ENCODE measurements around the gene PIEZO2.
"Not testable (repeated sequence)": the region's sequence is repeated elsewhere in the genome, so short reads cannot be mapped to it uniquely, and the experiment has no call there.

PIEZO2 gene

GRCh38 chr18:10937743-10938640, 211.4 kb downstream of the PIEZO2 start:
- Histone ChIP-seq H3K27me3 (ENCODE audit: insufficient read depth, low read length, poor library complexity, severe bottlenecking) (no peaks in the 10 kb centered on the region), H3K79me2 (ENCODE audit: insufficient read depth, low read length) (no peaks in the 10 kb centered on the region), H4K20me1 (ENCODE audit: insufficient read depth, low read length, poor library complexity, severe bottlenecking) (no peaks in the 10 kb centered on the region), H3F3A (ENCODE audit: low read depth) (no peaks in the 10 kb centered on the region), H3K4me3 (ENCODE audit: low read length, poor library complexity, severe bottlenecking) (no peak overlapping the region), H3K9me2 (replicated peaks; ENCODE audit: low read depth, low read length) (no peaks in the 10 kb centered on the region), H3K4me1 (ENCODE audit: insufficient read depth, low read length, poor library complexity, severe bottlenecking) (no peaks in the 10 kb centered on the region), H3K4me2 (ENCODE audit: low read depth, low read length, poor library complexity, severe bottlenecking) (no peak overlapping the region), H2AFZ (ENCODE audit: low read length) (no peak overlapping the region), H3K36me3 (ENCODE audit: insufficient read depth, low read length) (no peaks in the 10 kb centered on the region), H3K9ac (ENCODE audit: low read depth, low read length, poor library complexity, severe bottlenecking) (no peak overlapping the region), H3K9me3 (ENCODE audit: insufficient read depth, low read depth, low read length) (no peaks in the 10 kb centered on the region)
- no peak for TF ChIP-seq CTCF (conservative IDR thresholded peaks at IDR 0.05; ENCODE audit: low read length)
- no peak for TF ChIP-seq EZH2phosphoT487 (IDR thresholded peaks at IDR 0.05; ENCODE audit: borderline replicate concordance)

GRCh38 chr18:10936176-10937053, 213.0 kb downstream of the PIEZO2 start:
- TF ChIP-seq CTCF (conservative IDR thresholded peaks at IDR 0.05; ENCODE audit: low read length) = no peak
- no peak for TF ChIP-seq EZH2phosphoT487 (IDR thresholded peaks at IDR 0.05; ENCODE audit: borderline replicate concordance)
- Histone ChIP-seq H2AFZ (ENCODE audit: low read length) (no peak overlapping the region), H4K20me1 (ENCODE audit: insufficient read depth, low read length, poor library complexity, severe bottlenecking) (no peaks in the 10 kb centered on the region), H3K79me2 (ENCODE audit: insufficient read depth, low read length) (no peaks in the 10 kb centered on the region), H3F3A (ENCODE audit: low read depth) (no peaks in the 10 kb centered on the region), H3K27me3 (ENCODE audit: insufficient read depth, low read length, poor library complexity, severe bottlenecking) (no peaks in the 10 kb centered on the region), H3K9me3 (ENCODE audit: insufficient read depth, low read depth, low read length) (no peaks in the 10 kb centered on the region), H3K9ac (ENCODE audit: low read depth, low read length, poor library complexity, severe bottlenecking) (no peak overlapping the region), H3K4me3 (ENCODE audit: low read length, poor library complexity, severe bottlenecking) (no peak overlapping the region), H3K4me1 (ENCODE audit: insufficient read depth, low read length, poor library complexity, severe bottlenecking) (no peaks in the 10 kb centered on the region), H3K9me2 (replicated peaks; ENCODE audit: low read depth, low read length) (no peaks in the 10 kb centered on the region), H3K4me2 (ENCODE audit: low read depth, low read length, poor library complexity, severe bottlenecking) (no peak overlapping the region), H3K36me3 (ENCODE audit: insufficient read depth, low read length) (no peaks in the 10 kb centered on the region)

- H3F3A ChIP-seq (ENCODE audit: low read depth) = no peaks in the 10 kb centered on the region
- no peak overlapping the region for H3K4me2 ChIP-seq (ENCODE audit: low read depth, low read length, poor library complexity, severe bottlenecking)
- no peak overlapping the region for H3K9ac ChIP-seq (ENCODE audit: low read depth, low read length, poor library complexity, severe bottlenecking)
- no peaks in the 10 kb centered on the region for H3K9me3 ChIP-seq (ENCODE audit: insufficient read depth, low read depth, low read length)
- H3K27me3 ChIP-seq (ENCODE audit: insufficient read depth, low read length, poor library complexity, severe bottlenecking) = no peaks in the 10 kb centered on the region
- H4K20me1 ChIP-seq (ENCODE audit: insufficient read depth, low read length, poor library complexity, severe bottlenecking) = no peaks in the 10 kb centered on the region
- H3K4me1 ChIP-seq (ENCODE audit: insufficient read depth, low read length, poor library complexity, severe bottlenecking) = no peaks in the 10 kb centered on the region
- no peak overlapping the region for H2AFZ ChIP-seq (ENCODE audit: low read length)
- no peaks in the 10 kb centered on the region for H3K36me3 ChIP-seq (ENCODE audit: insufficient read depth, low read length)
- H3K79me2 ChIP-seq (ENCODE audit: insufficient read depth, low read length) = no peaks in the 10 kb centered on the region
- no peak for TF ChIP-seq CTCF (conservative IDR thresholded peaks at IDR 0.05; ENCODE audit: low read length)
- TF ChIP-seq EZH2phosphoT487 (IDR thresholded peaks at IDR 0.05; ENCODE audit: borderline replicate concordance) = no peak
- H3K9me2 ChIP-seq (replicated peaks; ENCODE audit: low read depth, low read length) = no peaks in the 10 kb centered on the region
- no peak overlapping the region for H3K4me3 ChIP-seq (ENCODE audit: low read length, poor library complexity, severe bottlenecking)
Observed at GRCh38 chr18:10935588-10935987, 213.8 kb downstream of the PIEZO2 start.

- not testable (repeated sequence) for H3K79me2 ChIP-seq (ENCODE audit: insufficient read depth, low read length); H3K9me2 ChIP-seq (replicated peaks; ENCODE audit: low read depth, low read length); H3K27me3 ChIP-seq (ENCODE audit: insufficient read depth, low read length, poor library complexity, severe bottlenecking); H3K4me2 ChIP-seq (ENCODE audit: low read depth, low read length, poor library complexity, severe bottlenecking); H4K20me1 ChIP-seq (ENCODE audit: insufficient read depth, low read length, poor library complexity, severe bottlenecking); H3F3A ChIP-seq (ENCODE audit: low read depth); H3K9me3 ChIP-seq (ENCODE audit: insufficient read depth, low read depth, low read length); H2AFZ ChIP-seq (ENCODE audit: low read length); H3K9ac ChIP-seq (ENCODE audit: low read depth, low read length, poor library complexity, severe bottlenecking); H3K4me3 ChIP-seq (ENCODE audit: low read length, poor library complexity, severe bottlenecking); H3K36me3 ChIP-seq (ENCODE audit: insufficient read depth, low read length); H3K4me1 ChIP-seq (ENCODE audit: insufficient read depth, low read length, poor library complexity, severe bottlenecking)
Observed at GRCh38 chr18:10933648-10934047, 215.7 kb downstream of the PIEZO2 start.
